AG09309 (cell line): Measurements from ENCODE around the gene RNF217.

ENCODE experiments used
- DNase-seq: peaks from one replicate; pipeline ENCODE4 v3.0.0-alpha.2; 2010; ENCODE audit warnings: low read depth
- H3K4me3 ChIP-seq: 2 replicates; pipeline ENCODE4 v1.5.1; 2011; ENCODE audit warnings: mild to moderate bottlenecking, low read depth, low read length, moderate library complexity; ENCODE audit not compliant: control insufficient read depth
- TF ChIP-seq, protein P1 (sequence below): IDR thresholded peaks from 2 replicates; pipeline ENCODE4 v1.5.1; 2011; ENCODE audit warnings: mild to moderate bottlenecking, low read depth, low read length, inconsistent platforms; ENCODE audit not compliant: insufficient read depth, control insufficient read depth; ENCODE audit errors: missing control alignments

The RNF217 gene

DNA sequence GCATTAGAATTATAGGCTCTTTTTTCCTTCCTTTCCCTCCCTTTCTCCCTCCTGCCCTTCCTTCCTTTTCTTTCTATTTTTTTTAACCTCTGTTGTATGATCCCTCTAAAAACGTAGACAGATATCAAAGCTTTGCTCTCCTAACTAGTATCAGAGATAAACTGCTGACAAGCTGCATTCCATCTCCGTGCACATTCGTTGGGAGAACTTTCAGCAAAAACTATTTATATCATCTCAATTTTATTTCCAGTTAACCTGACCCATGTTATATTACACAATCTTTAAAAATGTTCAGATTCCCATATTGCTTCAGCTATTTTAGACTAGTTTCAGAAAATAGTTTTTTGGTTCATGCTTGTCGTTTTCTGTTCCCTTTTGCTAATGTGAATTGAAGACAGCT lies 47.3 kb downstream of the RNF217 start:
- TF ChIP-seq, protein P1, sequence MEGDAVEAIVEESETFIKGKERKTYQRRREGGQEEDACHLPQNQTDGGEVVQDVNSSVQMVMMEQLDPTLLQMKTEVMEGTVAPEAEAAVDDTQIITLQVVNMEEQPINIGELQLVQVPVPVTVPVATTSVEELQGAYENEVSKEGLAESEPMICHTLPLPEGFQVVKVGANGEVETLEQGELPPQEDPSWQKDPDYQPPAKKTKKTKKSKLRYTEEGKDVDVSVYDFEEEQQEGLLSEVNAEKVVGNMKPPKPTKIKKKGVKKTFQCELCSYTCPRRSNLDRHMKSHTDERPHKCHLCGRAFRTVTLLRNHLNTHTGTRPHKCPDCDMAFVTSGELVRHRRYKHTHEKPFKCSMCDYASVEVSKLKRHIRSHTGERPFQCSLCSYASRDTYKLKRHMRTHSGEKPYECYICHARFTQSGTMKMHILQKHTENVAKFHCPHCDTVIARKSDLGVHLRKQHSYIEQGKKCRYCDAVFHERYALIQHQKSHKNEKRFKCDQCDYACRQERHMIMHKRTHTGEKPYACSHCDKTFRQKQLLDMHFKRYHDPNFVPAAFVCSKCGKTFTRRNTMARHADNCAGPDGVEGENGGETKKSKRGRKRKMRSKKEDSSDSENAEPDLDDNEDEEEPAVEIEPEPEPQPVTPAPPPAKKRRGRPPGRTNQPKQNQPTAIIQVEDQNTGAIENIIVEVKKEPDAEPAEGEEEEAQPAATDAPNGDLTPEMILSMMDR, result no peak
- DNase-seq, result no peak
- H3K4me3 ChIP-seq, result no peak overlapping the region

GRCh38 chr6:125013938-125014660 lies 51.9 kb downstream of the RNF217 start:
- TF ChIP-seq, protein P1, result no peak
- peak; percentile 52 for DNase-seq
- no peak overlapping the region for H3K4me3 ChIP-seq

GRCh38 chr6:125014661-125014957 lies 52.4 kb downstream of the RNF217 start:
- no peak for DNase-seq

GRCh38 chr6:125015152-125015551 lies 52.9 kb downstream of the RNF217 start:
- no peak overlapping the region for H3K4me3 ChIP-seq
- TF ChIP-seq, protein P1, result no peak
- no peak for DNase-seq

More at GRCh38 chr6:125014661-125014957, 52.4 kb downstream of the RNF217 start:
- TF ChIP-seq, protein P1, result no peak
- no peak overlapping the region for H3K4me3 ChIP-seq

DNA sequence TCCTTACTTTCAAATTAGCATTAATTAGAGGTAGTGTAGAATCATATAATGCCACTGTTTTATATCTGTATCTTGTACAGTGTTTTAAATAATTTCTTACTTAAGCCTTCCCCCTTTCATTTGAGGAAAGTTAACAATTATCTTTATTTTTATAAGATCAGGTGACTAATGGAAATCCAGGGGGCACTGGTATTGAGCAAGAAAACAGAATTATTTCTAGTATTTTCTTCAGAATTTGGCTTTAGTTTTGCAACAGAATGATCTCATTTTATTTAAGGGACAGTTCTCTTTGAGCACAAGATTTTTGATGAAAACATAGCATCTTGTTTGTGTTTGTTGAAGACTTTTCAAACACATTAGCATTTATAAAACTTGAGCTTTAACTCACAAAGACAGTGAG lies 55.9 kb downstream of the RNF217 start:
- H3K4me3 ChIP-seq, result no peak overlapping the region
- DNase-seq, result no peak
- TF ChIP-seq, protein P1, result no peak

- TF ChIP-seq, protein P1, result no peak
- no peak overlapping the region for H3K4me3 ChIP-seq
Measured at GRCh38 chr6:125019281-125019680, 57.0 kb downstream of the RNF217 start.

More at GRCh38 chr6:125019281-125019680, 57.0 kb downstream of the RNF217 start:
- no peak for DNase-seq
